HG03103 (cell line): ENCODE measurements around the gene ZFYVE28.

Source experiments
- ATAC-seq: cut with Tn5 transposase; IDR thresholded peaks from one replicate; pipeline ENCODE4 v1.9.1; 2021; ENCODE audit warnings: low read depth; ENCODE audit not compliant: unreplicated experiment

ZFYVE28 gene

GRCh38 chr4:2428496-2429213 lies 10.2 kb upstream of the ZFYVE28 start:
- ATAC-seq: no peak

GRCh38 chr4:2427383-2428334 lies 9.2 kb upstream of the ZFYVE28 start:
- ATAC-seq: no peak

- no peak for ATAC-seq
Observed at GRCh38 chr4:2426711-2427275, 8.3 kb upstream of the ZFYVE28 start.

GRCh38 chr4:2426069-2426397 lies 7.6 kb upstream of the ZFYVE28 start:
- ATAC-seq: no peak

- ATAC-seq: no peak
Observed at GRCh38 chr4:2425386-2426068, 7.1 kb upstream of the ZFYVE28 start.

- ATAC-seq: no peak
Observed at GRCh38 chr4:2424581-2424980, 6.1 kb upstream of the ZFYVE28 start.

GRCh38 chr4:2423695-2424094 lies 5.2 kb upstream of the ZFYVE28 start:
- ATAC-seq: no peak

GRCh38 chr4:2423066-2423465 lies 4.6 kb upstream of the ZFYVE28 start:
- ATAC-seq: no peak

- no peak for ATAC-seq
Observed at GRCh38 chr4:2421928-2422327, 3.5 kb upstream of the ZFYVE28 start.

GRCh38 chr4:2419814-2420213 lies 1.4 kb upstream of the ZFYVE28 start:
- ATAC-seq: no peak

GRCh38 chr4:2418650-2419571 lies 466 bp upstream of the ZFYVE28 start, which contains the start of gene CFAP99:
Gene CFAP99 (plus strand): TSS chr4:2418955.
- ATAC-seq: peak; percentile 89

GRCh38 chr4:2417226-2417764 lies 1.1 kb downstream of the ZFYVE28 start:
- no peak for ATAC-seq

GRCh38 chr4:2416564-2417225 lies 1.8 kb downstream of the ZFYVE28 start:
- ATAC-seq: no peak

GRCh38 chr4:2415881-2416563 lies 2.4 kb downstream of the ZFYVE28 start:
- no peak for ATAC-seq

- no peak for ATAC-seq
Observed at GRCh38 chr4:2415213-2415612, 3.2 kb downstream of the ZFYVE28 start.

GRCh38 chr4:2413821-2414610 lies 4.4 kb downstream of the ZFYVE28 start:
- ATAC-seq: no peak

- ATAC-seq: peak; percentile 50
Observed at GRCh38 chr4:2412885-2413716, 5.3 kb downstream of the ZFYVE28 start.
